PFSK-1 (cell line): ENCODE results near the gene VSIG10L.

Experiments
- FOXP2 ChIP-seq: optimal IDR thresholded peaks from 2 replicates; pipeline ENCODE3; 2011; ENCODE audit warnings: borderline replicate concordance, control low read depth, inconsistent platforms; ENCODE audit not compliant: insufficient read depth; ENCODE audit errors: extremely low read length, extremely low read depth
- POLR2AphosphoS5 ChIP-seq: IDR thresholded peaks from 2 replicates; pipeline ENCODE4 v1.6.1; 2012; ENCODE audit warnings: low read depth, mild to moderate bottlenecking, control low read depth, low read length, moderate library complexity
- SIN3A ChIP-seq: IDR thresholded peaks from 2 replicates; pipeline ENCODE4 v1.6.1; 2012; ENCODE audit warnings: mild to moderate bottlenecking, low read length, moderate library complexity, borderline replicate concordance; ENCODE audit not compliant: insufficient read depth
- TAF1 ChIP-seq: IDR thresholded peaks from 2 replicates; pipeline ENCODE4 v1.6.1; 2012; ENCODE audit warnings: low read length, control low read depth, borderline replicate concordance; ENCODE audit not compliant: insufficient read depth
- TF ChIP-seq, protein P1 (sequence below), 2 experiments: IDR thresholded peaks; 2 replicates each; pipeline versions ENCODE4 v1.6.1 to v1.8.0; 2011 to 2012; ENCODE audit warnings: low read depth in 2 of 2, low read length in 2 of 2, control low read depth in 1 of 2, inconsistent platforms in 1 of 2, mild to moderate bottlenecking in 1 of 2, moderate library complexity in 1 of 2; ENCODE audit not compliant: insufficient read depth in 1 of 2

Gene VSIG10L

GRCh38 chr19:51317968-51318367, 24.0 kb downstream of the VSIG10L start:
- TF ChIP-seq, protein P1, sequence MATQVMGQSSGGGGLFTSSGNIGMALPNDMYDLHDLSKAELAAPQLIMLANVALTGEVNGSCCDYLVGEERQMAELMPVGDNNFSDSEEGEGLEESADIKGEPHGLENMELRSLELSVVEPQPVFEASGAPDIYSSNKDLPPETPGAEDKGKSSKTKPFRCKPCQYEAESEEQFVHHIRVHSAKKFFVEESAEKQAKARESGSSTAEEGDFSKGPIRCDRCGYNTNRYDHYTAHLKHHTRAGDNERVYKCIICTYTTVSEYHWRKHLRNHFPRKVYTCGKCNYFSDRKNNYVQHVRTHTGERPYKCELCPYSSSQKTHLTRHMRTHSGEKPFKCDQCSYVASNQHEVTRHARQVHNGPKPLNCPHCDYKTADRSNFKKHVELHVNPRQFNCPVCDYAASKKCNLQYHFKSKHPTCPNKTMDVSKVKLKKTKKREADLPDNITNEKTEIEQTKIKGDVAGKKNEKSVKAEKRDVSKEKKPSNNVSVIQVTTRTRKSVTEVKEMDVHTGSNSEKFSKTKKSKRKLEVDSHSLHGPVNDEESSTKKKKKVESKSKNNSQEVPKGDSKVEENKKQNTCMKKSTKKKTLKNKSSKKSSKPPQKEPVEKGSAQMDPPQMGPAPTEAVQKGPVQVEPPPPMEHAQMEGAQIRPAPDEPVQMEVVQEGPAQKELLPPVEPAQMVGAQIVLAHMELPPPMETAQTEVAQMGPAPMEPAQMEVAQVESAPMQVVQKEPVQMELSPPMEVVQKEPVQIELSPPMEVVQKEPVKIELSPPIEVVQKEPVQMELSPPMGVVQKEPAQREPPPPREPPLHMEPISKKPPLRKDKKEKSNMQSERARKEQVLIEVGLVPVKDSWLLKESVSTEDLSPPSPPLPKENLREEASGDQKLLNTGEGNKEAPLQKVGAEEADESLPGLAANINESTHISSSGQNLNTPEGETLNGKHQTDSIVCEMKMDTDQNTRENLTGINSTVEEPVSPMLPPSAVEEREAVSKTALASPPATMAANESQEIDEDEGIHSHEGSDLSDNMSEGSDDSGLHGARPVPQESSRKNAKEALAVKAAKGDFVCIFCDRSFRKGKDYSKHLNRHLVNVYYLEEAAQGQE (IDR thresholded peaks at IDR 0.05; ENCODE audit: insufficient read depth in 1 of 2, low read depth in 2 of 2, low read length in 2 of 2): no peak
- TF ChIP-seq FOXP2 (no peak), TAF1 (no peak), POLR2AphosphoS5 (no peak), SIN3A (no peak)

GRCh38 chr19:51317376-51317775, 24.6 kb downstream of the VSIG10L start:
- TF ChIP-seq, protein P1 (IDR thresholded peaks at IDR 0.05; ENCODE audit: insufficient read depth in 1 of 2, low read depth in 2 of 2, low read length in 2 of 2): no peak
- no peak for TF ChIP-seq POLR2AphosphoS5
- no peak for TF ChIP-seq TAF1
- no peak for TF ChIP-seq SIN3A
- TF ChIP-seq FOXP2: no peak

DNA sequence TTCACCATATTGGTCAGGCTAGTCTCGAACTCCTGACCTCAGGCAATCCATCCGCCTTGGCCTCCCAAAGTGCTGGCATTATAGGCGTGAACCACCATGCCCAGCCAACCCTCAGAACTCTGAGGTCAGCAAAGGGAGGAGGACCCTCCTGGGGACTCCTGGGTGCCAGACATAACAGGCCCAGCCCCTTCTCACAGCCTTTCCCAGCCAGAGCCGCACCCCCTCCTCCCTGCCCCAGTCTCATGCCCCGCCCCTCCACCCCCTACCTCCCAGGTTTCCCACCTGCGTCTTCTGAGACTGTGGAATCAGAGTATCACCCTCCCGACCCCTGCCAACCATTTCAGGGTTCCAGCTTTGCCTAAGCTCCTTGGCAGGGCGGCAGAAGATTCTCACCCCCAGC, 25.3 kb downstream of the VSIG10L start:
- TF ChIP-seq TAF1 (no peak), FOXP2 (no peak), SIN3A (no peak), POLR2AphosphoS5 (no peak)
- TF ChIP-seq, protein P1 (IDR thresholded peaks at IDR 0.05; ENCODE audit: insufficient read depth in 1 of 2, low read depth in 2 of 2, low read length in 2 of 2): no peak

DNA sequence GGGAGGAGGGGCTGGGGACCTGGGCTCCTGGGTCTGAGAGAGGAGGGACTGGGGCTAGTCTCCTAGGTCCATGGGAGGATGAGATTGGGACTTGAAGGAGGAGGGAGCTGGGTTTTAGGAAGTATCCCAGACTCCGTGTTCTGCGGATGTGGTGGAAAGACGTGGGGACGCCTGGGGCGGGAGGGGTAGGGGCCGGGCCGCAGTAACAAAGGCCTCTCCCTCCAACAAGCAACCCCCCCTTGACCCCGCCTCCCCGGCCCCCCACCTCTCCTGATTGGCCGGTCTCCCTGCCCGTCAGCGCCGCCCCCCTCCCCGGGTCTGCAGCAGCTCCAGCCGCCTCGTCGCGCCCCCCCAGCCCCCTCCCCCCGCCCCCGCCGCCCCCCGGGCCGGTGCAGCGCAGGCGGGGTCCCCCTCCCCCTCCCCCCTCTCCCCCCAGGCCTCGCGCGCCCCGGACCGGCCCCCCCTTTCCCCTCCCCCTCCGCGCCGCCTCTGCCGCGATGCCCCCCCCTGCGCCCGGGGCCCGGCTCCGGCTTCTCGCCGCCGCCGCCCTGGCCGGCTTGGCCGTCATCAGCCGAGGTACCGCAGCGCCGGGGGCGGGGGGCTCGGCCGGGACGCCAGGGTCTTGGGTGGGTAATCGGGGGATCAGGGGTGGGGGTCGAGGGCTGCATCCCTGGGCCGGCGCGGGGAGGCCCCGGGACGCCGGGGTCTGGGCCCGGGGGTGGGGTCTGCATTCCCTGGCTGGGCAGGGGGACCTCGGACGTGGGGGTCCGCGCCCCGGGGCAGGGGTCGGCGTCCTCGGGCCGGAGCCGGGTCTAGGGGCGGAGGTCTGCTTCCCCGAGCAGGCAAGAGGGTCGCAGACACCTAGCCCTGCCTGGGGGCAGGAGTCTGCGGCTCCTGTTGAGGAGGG, 30.3 kb downstream of the VSIG10L start, which contains the start of gene IGLON5:
Gene IGLON5 (plus strand): TSS at position 294 of the 907 bp plus-strand sequence. CDS start 204 bp downstream, at position 498.
- TF ChIP-seq, protein P1 (IDR thresholded peaks at IDR 0.05; ENCODE audit: insufficient read depth in 1 of 2, low read depth in 2 of 2, low read length in 2 of 2): no peak
- TF ChIP-seq TAF1 (no peak), SIN3A (no peak), POLR2AphosphoS5 (no peak), FOXP2 (no peak)
